Tibial artery (tissue), 4 donors: Measurements from ENCODE around the gene BACH2.
A peak's percentile ranks its signal among the peaks of the same experiment; 100 is the strongest.

Experiments
- DNase-seq, 2 donors: peaks; one replicate each; pipeline ENCODE4 v3.0.0-alpha.2; 2019
- H3K27ac ChIP-seq, 2 donors: fragments of 200-600 bp; sonication (generic) in 1 of 2; 1 replicate in 1 of 2; 2 replicates in 1 of 2; pipeline ENCODE4 v1.5.1; 2018 to 2019; ENCODE audit warnings: mild to moderate bottlenecking in 1 of 2
- H3K27me3 ChIP-seq, 2 donors: fragments of 200-600 bp; sonication (generic) in 1 of 2; one replicate each; pipeline versions ENCODE4 v1.5.1 to v1.6.0; 2016 to 2019
- H3K36me3 ChIP-seq, 3 donors: fragments of 200-600 bp; sonication (generic) in 2 of 3; one replicate each; pipeline ENCODE4 v1.5.1; 2016 to 2019; ENCODE audit warnings: mild to moderate bottlenecking in 2 of 3
- H3K4me1 ChIP-seq, 4 donors: fragments of 200-600 bp; sonication (generic) in 2 of 4; 1 replicate in 3 of 4; 2 replicates in 1 of 4; pipeline ENCODE4 v1.5.1; 2016 to 2019
- H3K4me3 ChIP-seq, 2 donors: fragments of 200-600 bp; sonication (generic) in 1 of 2; 1 replicate in 1 of 2; 2 replicates in 1 of 2; pipeline ENCODE4 v1.5.1; 2018 to 2019; ENCODE audit warnings: mild to moderate bottlenecking in 2 of 2
- H3K9me3 ChIP-seq, 3 donors: fragments of 200-600 bp; sonication (generic) in 1 of 3; one replicate each; pipeline ENCODE4 v1.5.1; 2016 to 2019
- intact Hi-C: fragments of 100-400 bp; cut with DNase I; formaldehyde crosslinking; loops from one replicate; pipeline ENCODE4 v1.15.0; 2023; ENCODE audit warnings: low total_unique reads
- TF ChIP-seq, protein P1 (sequence below), 2 experiments: fragments of 200-600 bp in 1 of 2; fragments of 450-650 bp in 1 of 2; IDR thresholded peaks; one replicate each; pipeline ENCODE4 v1.5.1; 2017 to 2019; ENCODE audit warnings: antibody characterized with exemption in 2 of 2, mild to moderate bottlenecking in 1 of 2, moderate library complexity in 1 of 2

Gene BACH2

GRCh38 chr6:90290811-90291420 lies 5.7 kb downstream of the BACH2 start:
- Histone ChIP-seq H3K9me3 (no peaks in the 10 kb centered on the region), H3K4me1 (peaks cover 0 to 16% (median 6%) of the 10 kb centered on the region in 4 donors), H3K27me3 (no peaks in the 10 kb centered on the region), H3K4me3 (no peak overlapping the region), H3K27ac (no peak overlapping the region), H3K36me3 (no peaks in the 10 kb centered on the region)
- no peak for DNase-seq
- intact Hi-C loops = loop anchor here (10.0 kb wide), 3 partner anchors 66 to 316 kb away; no protein-coding TSS in a partner anchor
- TF ChIP-seq, protein P1, sequence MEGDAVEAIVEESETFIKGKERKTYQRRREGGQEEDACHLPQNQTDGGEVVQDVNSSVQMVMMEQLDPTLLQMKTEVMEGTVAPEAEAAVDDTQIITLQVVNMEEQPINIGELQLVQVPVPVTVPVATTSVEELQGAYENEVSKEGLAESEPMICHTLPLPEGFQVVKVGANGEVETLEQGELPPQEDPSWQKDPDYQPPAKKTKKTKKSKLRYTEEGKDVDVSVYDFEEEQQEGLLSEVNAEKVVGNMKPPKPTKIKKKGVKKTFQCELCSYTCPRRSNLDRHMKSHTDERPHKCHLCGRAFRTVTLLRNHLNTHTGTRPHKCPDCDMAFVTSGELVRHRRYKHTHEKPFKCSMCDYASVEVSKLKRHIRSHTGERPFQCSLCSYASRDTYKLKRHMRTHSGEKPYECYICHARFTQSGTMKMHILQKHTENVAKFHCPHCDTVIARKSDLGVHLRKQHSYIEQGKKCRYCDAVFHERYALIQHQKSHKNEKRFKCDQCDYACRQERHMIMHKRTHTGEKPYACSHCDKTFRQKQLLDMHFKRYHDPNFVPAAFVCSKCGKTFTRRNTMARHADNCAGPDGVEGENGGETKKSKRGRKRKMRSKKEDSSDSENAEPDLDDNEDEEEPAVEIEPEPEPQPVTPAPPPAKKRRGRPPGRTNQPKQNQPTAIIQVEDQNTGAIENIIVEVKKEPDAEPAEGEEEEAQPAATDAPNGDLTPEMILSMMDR (IDR thresholded peaks at IDR 0.05) = no peak

GRCh38 chr6:90289902-90290301 lies 6.7 kb downstream of the BACH2 start:
- TF ChIP-seq, protein P1 (IDR thresholded peaks at IDR 0.05) = no peak
- no peak for DNase-seq
- intact Hi-C loops = loop anchor here (10.0 kb wide), 3 partner anchors 65 to 315 kb away; no protein-coding TSS in a partner anchor
- no peaks in the 10 kb centered on the region for H3K9me3 ChIP-seq
- H3K4me3 ChIP-seq = no peak overlapping the region
- no peaks in the 10 kb centered on the region for H3K27me3 ChIP-seq
- H3K27ac ChIP-seq = no peak overlapping the region
- H3K36me3 ChIP-seq = no peaks in the 10 kb centered on the region
- H3K4me1 ChIP-seq = peaks cover 0 to 19% (median 10%) of the 10 kb centered on the region in 4 donors

GRCh38 chr6:90288404-90288803 lies 8.2 kb downstream of the BACH2 start:
- Histone ChIP-seq H3K27ac (no peak overlapping the region), H3K27me3 (no peaks in the 10 kb centered on the region), H3K4me3 (no peak overlapping the region), H3K36me3 (no peaks in the 10 kb centered on the region), H3K9me3 (no peaks in the 10 kb centered on the region), H3K4me1 (peaks cover 0 to 23% (median 18%) of the 10 kb centered on the region in 4 donors)
- intact Hi-C loops = no loop called here
- no peak for DNase-seq
- TF ChIP-seq, protein P1 (IDR thresholded peaks at IDR 0.05) = no peak

DNA sequence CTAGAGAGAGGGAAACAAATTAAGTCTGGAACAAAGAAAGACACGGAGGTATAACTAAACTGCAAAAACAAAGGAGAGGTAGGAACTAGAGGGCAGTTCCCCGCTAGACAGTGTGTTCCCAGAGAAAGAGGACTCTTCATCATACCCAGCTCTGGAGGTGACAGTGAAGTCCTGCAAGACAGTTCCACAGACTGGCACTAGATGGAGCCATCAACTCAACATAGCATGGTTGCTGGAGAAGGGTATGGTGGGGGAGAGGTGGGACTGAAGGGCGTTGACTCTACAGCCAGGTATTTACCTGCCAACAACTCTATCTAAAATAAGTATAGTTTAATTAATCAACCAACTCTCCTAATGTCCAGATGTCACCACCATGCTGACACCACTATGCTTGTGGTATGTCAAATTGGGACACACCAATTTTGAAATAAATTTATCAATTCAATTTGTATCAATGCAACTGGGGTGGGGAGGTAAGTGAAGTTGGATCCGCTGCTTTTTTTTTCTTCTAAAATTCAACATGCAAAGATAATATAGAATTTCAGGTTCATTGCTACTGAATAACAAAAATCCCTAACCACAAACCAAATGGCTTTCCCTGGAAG lies 9.7 kb downstream of the BACH2 start:
- Histone ChIP-seq H3K27me3 (no peaks in the 10 kb centered on the region), H3K4me3 (no peak overlapping the region), H3K4me1 (peaks cover 0 to 23% (median 18%) of the 10 kb centered on the region in 4 donors), H3K9me3 (no peaks in the 10 kb centered on the region), H3K36me3 (no peaks in the 10 kb centered on the region), H3K27ac (no peak overlapping the region)
- TF ChIP-seq, protein P1 (IDR thresholded peaks at IDR 0.05) = peak in 1 of 2 experiments; percentile 31
- no peak for DNase-seq
- intact Hi-C loops = no loop called here

DNA sequence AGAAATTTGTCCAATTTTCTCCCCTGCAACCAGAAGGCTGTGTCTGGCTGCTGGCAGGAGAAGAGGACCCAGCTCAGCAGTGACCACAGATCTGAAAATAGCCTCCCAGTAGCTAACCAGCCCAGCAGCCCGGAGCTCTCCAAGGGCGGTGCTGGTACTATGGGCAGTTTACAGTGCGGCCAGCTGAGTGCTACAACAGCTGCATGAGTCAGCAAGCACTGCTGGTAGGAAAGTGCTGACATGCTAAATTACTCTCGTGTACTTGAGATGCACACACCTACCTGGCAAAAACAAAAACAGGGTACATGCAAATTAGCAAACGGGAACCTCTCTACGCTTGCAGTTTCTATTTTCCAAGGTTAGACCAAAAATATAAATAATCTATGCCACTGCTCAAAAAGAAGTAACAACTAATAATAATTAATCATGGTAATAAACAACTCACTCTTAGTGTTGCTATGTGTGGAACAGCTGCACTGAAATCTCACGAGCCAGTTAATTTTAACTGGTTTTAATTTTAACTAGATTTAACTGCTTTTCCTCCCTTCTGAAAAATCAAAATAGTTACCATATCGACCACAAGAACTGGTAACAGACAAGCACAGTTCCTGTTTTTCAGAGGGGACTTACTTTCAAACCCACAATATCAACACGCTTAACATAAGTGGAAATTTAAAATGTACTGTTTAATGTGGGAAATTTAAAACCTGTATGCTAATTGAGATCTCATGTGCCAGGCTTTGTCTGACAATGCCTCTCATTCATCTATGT lies 10.8 kb downstream of the BACH2 start:
- Histone ChIP-seq H3K4me1 (peaks cover 0 to 23% (median 18%) of the 10 kb centered on the region in 4 donors), H3K27me3 (no peaks in the 10 kb centered on the region), H3K27ac (peak overlapping the region in 1 of 2 donors; percentile 21), H3K9me3 (no peaks in the 10 kb centered on the region), H3K36me3 (no peaks in the 10 kb centered on the region), H3K4me3 (no peak overlapping the region)
- DNase-seq = peak; percentile 84 to 90
- TF ChIP-seq, protein P1 (IDR thresholded peaks at IDR 0.05) = no peak
- intact Hi-C loops = no loop called here
